K562 (cell line): ENCODE measurements around the gene SH2B2. TPM values are rescaled to one million over a fixed set of nuclear protein-coding genes. Genes with fewer than 3 reads are reported as not detected.

Experiments
- BCL6 ChIP-seq: fragments of 250-450 bp; sonication (Bioruptor Pico); IDR thresholded peaks from 2 replicates; pipeline ENCODE4 v1.4.0; 2020
- CBX5 ChIP-seq: IDR thresholded peaks from 2 replicates; pipeline ENCODE4 v1.6.1; 2014; ENCODE audit warnings: low read depth, borderline replicate concordance
- CREM ChIP-seq: IDR thresholded peaks from 2 replicates; pipeline ENCODE4 v1.6.1; 2014; ENCODE audit warnings: antibody characterized with exemption, low read depth
- ETS2 ChIP-seq: IDR thresholded peaks from 2 replicates; pipeline ENCODE4 v1.6.1; 2016; ENCODE audit warnings: borderline replicate concordance, missing genetic modification characterization, mild to moderate bottlenecking, moderate library complexity, missing compliant biosample characterization; ENCODE audit not compliant: poor library complexity, severe bottlenecking
- FOSL1 ChIP-seq: fragments of 200-800 bp; sonication (Bioruptor generic); conservative IDR thresholded peaks from 2 replicates; pipeline ENCODE4 v1.6.1; 2016; ENCODE audit warnings: missing genetic modification characterization, missing compliant biosample characterization
- FOXJ3 ChIP-seq: sonication (generic); formaldehyde crosslinking; IDR thresholded peaks from 2 replicates; pipeline ENCODE4 v1.4.0; 2020; ENCODE audit warnings: mild to moderate bottlenecking, missing genetic modification reagents
- HCFC1 ChIP-seq: IDR thresholded peaks from 2 replicates; pipeline ENCODE4 v1.6.1; 2012; ENCODE audit warnings: low read depth, low read length, improper control_type of control experiment
- HNRNPL ChIP-seq: fragments of 200-400 bp; formaldehyde crosslinking; IDR thresholded peaks from 2 replicates; pipeline ENCODE4 v1.6.1; 2017; ENCODE audit warnings: low read depth, mild to moderate bottlenecking, low read length
- MAFF ChIP-seq: IDR thresholded peaks from 2 replicates; pipeline ENCODE4 v1.6.1; 2012; ENCODE audit warnings: low read length, improper control_type of control experiment
- PML ChIP-seq: IDR thresholded peaks from 2 replicates; pipeline ENCODE4 v1.6.1; 2012; ENCODE audit warnings: low read length, inconsistent platforms
- POLR2AphosphoS2 ChIP-seq: IDR thresholded peaks from 2 replicates; pipeline ENCODE4 v1.6.1; 2012; ENCODE audit warnings: low read length, improper control_type of control experiment
- SIRT6 ChIP-seq: IDR thresholded peaks from one replicate; pipeline ENCODE4 v1.6.1; 2012; ENCODE audit warnings: low read depth, mild to moderate bottlenecking, control low read depth, inconsistent platforms, low read length, moderate library complexity
- SRSF1 ChIP-seq: fragments of 200-400 bp; formaldehyde crosslinking; IDR thresholded peaks from 2 replicates; pipeline ENCODE4 v1.6.1; 2017; ENCODE audit warnings: mild to moderate bottlenecking, low read depth, low read length, moderate library complexity
- ZC3H8 ChIP-seq: fragments of 450-650 bp; IDR thresholded peaks from 2 replicates; pipeline ENCODE4 v1.6.1; 2017
- ZFP30 ChIP-seq: fragments of 250-450 bp; sonication (Bioruptor Pico); IDR thresholded peaks from 2 replicates; pipeline ENCODE4 v1.8.0; 2022; ENCODE audit warnings: moderate library complexity, mild to moderate bottlenecking, inconsistent platforms, borderline replicate concordance
- ZNF184 ChIP-seq: sonication (generic); formaldehyde crosslinking; IDR thresholded peaks from 2 replicates; pipeline ENCODE4 v1.5.0; 2020; ENCODE audit warnings: missing genetic modification reagents
- ZNF24 ChIP-seq: fragments of 450-650 bp; IDR thresholded peaks from 2 replicates; pipeline ENCODE4 v1.6.1; 2016
- ZNF263 ChIP-seq: sonication (generic); formaldehyde crosslinking; IDR thresholded peaks from 2 replicates; pipeline ENCODE4 v1.8.0; 2022; ENCODE audit warnings: mild to moderate bottlenecking, missing genetic modification reagents, borderline replicate concordance
- ZNF274 ChIP-seq: IDR thresholded peaks from 2 replicates; pipeline ENCODE4 v1.6.1; 2011; ENCODE audit warnings: low read depth, mild to moderate bottlenecking, low read length, moderate library complexity, borderline replicate concordance
- ZNF347 ChIP-seq: fragments of 450-650 bp; formaldehyde crosslinking; IDR thresholded peaks from 2 replicates; pipeline ENCODE4 v1.4.0; 2020; ENCODE audit warnings: low read depth, mild to moderate bottlenecking, moderate library complexity
- polyA plus RNA-seq, 8 experiments: library from polyadenylated mRNA; depleted of rRNA in 4 of 8; stranded (reverse) in 5 of 8; unstranded in 3 of 8; fragments of >200 nt; fragmentation: Nextera tagmentation in 2 of 8; fragmentation: Illumina TruSeq in 1 of 8; extraction: Ambion mirVana in 2 of 8; extraction: Trizol in 1 of 8; gene quantifications; 2 replicates each; pipeline versions ENCODE4 v1.2.1 to v1.2.3, GENCODE V29; 2011 to 2014; ENCODE audit warnings: inconsistent platforms in 1 of 8, missing spikeins in 1 of 8
- total RNA-seq, 7 experiments: library from RNA; depleted of rRNA in 6 of 7; stranded (reverse); fragments of >200 nt in 6 of 7; fragmentation: Illumina TruSeq in 2 of 7; extraction: Trizol in 2 of 7; gene quantifications; 2 replicates each; pipeline versions ENCODE4 v1.2.1 to v1.2.3, GENCODE V29; 2011 to 2021; ENCODE audit warnings: low replicate concordance in 1 of 7
- TF ChIP-seq, protein P1 (sequence below): sonication (generic); formaldehyde crosslinking; IDR thresholded peaks from 2 replicates; pipeline ENCODE4 v1.4.0; 2020; ENCODE audit warnings: mild to moderate bottlenecking, missing genetic modification reagents
- TF ChIP-seq, protein P2 (sequence below), 2 experiments: fragments of 450-650 bp; conservative IDR thresholded peaks; 2 replicates each; pipeline ENCODE4 v1.6.1; 2017; ENCODE audit warnings: mild to moderate bottlenecking in 2 of 2, moderate library complexity in 2 of 2
- TF ChIP-seq, protein P3 (sequence below): IDR thresholded peaks from 3 replicates; pipeline ENCODE4 v1.6.1; 2011; ENCODE audit warnings: borderline replicate concordance, mild to moderate bottlenecking, moderate library complexity; ENCODE audit not compliant: insufficient read length; ENCODE audit errors: extremely low read depth

SH2B2 gene
- total and polyA plus RNA-seq, 9 of the 15 experiments (the other 6 are each of a cell fraction or from before 2014, with no cell fraction given) = 0.03 to 0.89 (median 0.07) TPM; not detected in 4

DNA sequence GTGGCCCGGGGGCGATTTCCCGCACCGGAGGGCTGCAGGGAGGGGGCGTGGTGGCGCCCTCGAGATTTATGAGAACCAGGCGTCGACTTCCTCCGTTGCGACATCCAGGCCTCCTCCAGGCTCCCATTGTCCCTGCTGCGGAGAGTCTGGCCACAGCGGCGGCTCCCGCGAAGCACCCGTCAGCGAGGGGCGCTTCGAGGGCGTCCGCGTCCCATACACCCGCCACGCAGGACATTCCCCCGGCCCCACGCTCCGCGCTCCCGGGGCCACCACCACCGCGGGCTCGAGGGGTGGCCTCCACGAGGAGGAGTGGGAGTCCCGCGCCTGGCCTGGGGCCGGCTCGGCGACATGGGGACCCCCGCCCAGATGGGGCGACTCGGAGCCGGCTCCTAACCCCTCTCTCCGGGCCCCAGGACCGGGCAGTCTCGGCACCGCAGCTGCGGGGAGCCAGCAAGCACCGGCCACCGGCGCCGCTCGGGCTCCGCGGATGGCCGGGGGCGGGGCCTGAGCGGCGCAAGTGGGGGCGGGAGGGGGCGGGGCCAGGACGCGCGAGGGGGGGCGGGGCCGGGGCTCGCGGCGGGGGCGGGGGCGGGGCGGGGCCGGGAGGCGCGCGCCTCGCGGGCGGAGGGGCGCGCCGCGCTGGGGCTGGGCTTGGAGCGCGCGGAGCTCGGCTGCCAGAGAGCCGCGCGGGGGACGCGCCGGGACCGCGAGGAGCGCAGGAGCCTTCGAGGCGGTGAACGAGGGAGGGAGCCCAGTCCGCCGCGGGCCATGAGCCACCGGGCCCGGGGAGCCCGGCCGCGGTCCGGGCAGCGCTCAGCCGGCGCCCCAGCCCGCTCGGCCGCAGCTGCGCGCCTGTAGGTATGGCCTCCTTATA lies at the start of gene SH2B2 (continued):
- TF ChIP-seq, protein P1, sequence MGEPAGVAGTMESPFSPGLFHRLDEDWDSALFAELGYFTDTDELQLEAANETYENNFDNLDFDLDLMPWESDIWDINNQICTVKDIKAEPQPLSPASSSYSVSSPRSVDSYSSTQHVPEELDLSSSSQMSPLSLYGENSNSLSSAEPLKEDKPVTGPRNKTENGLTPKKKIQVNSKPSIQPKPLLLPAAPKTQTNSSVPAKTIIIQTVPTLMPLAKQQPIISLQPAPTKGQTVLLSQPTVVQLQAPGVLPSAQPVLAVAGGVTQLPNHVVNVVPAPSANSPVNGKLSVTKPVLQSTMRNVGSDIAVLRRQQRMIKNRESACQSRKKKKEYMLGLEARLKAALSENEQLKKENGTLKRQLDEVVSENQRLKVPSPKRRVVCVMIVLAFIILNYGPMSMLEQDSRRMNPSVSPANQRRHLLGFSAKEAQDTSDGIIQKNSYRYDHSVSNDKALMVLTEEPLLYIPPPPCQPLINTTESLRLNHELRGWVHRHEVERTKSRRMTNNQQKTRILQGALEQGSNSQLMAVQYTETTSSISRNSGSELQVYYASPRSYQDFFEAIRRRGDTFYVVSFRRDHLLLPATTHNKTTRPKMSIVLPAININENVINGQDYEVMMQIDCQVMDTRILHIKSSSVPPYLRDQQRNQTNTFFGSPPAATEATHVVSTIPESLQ = peak; percentile 84; the same call in 1 of the 2 replicates
- TF ChIP-seq, protein P2, sequence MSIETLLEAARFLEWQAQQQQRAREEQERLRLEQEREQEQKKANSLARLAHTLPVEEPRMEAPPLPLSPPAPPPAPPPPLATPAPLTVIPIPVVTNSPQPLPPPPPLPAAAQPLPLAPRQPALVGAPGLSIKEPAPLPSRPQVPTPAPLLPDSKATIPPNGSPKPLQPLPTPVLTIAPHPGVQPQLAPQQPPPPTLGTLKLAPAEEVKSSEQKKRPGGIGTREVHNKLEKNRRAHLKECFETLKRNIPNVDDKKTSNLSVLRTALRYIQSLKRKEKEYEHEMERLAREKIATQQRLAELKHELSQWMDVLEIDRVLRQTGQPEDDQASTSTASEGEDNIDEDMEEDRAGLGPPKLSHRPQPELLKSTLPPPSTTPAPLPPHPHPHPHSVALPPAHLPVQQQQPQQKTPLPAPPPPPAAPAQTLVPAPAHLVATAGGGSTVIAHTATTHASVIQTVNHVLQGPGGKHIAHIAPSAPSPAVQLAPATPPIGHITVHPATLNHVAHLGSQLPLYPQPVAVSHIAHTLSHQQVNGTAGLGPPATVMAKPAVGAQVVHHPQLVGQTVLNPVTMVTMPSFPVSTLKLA (conservative IDR thresholded peaks at IDR 0.05) = no peak; a peak in 1 of 4 replicates
- TF ChIP-seq HCFC1 (peak; percentile 23; the same call in 1 of the 2 replicates), MAFF (no peak), FOXJ3 (CRISPR knock-in tag) (no peak), HNRNPL (peak; percentile 43; the same call in 1 of the 2 replicates), ZNF184 (CRISPR knock-in tag) (no peak), ETS2 (tag) (no peak), POLR2AphosphoS2 (no peak), PML (no peak), ZNF263 (CRISPR knock-in tag) (peak; percentile 39; the same call in 1 of the 2 replicates), ZC3H8 (no peak), ZFP30 (CRISPR knock-in tag) (no peak), SIRT6 (no peak), BCL6 (CRISPR knock-in tag) (no peak), ZNF347 (CRISPR knock-in tag) (no peak), CBX5 (no peak), SRSF1 (no peak), FOSL1 (no peak), ZNF274 (no peak), ZNF24 (no peak), CREM (peak; percentile 48; the same call in 1 of the 2 replicates)
- TF ChIP-seq, protein P3, sequence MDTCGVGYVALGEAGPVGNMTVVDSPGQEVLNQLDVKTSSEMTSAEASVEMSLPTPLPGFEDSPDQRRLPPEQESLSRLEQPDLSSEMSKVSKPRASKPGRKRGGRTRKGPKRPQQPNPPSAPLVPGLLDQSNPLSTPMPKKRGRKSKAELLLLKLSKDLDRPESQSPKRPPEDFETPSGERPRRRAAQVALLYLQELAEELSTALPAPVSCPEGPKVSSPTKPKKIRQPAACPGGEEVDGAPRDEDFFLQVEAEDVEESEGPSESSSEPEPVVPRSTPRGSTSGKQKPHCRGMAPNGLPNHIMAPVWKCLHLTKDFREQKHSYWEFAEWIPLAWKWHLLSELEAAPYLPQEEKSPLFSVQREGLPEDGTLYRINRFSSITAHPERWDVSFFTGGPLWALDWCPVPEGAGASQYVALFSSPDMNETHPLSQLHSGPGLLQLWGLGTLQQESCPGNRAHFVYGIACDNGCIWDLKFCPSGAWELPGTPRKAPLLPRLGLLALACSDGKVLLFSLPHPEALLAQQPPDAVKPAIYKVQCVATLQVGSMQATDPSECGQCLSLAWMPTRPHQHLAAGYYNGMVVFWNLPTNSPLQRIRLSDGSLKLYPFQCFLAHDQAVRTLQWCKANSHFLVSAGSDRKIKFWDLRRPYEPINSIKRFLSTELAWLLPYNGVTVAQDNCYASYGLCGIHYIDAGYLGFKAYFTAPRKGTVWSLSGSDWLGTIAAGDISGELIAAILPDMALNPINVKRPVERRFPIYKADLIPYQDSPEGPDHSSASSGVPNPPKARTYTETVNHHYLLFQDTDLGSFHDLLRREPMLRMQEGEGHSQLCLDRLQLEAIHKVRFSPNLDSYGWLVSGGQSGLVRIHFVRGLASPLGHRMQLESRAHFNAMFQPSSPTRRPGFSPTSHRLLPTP = no peak
